ENCODE measurements around the gene PPM1J.

The PPM1J gene

GRCh38 chr1:112689196-112689841, 25.8 kb downstream of the PPM1J start:
- no peak for DNase-seq
- Histone ChIP-seq H3K9ac (ENCODE audit: low read length) (no peak overlapping the region), H2AFZ (ENCODE audit: low read length) (no peak overlapping the region), H3F3A (ENCODE audit: insufficient read depth, low read length) (no peaks in the 10 kb centered on the region), H3K4me2 (ENCODE audit: low read depth, low read length) (no peak overlapping the region), H3K27me3 (replicated peaks; ENCODE audit: insufficient read depth, low read length) (no peaks in the 10 kb centered on the region), H3K36me3 (replicated peaks; ENCODE audit: insufficient read depth, low read length) (no peaks in the 10 kb centered on the region), H4K20me1 (ENCODE audit: insufficient read depth, low read length) (no peaks in the 10 kb centered on the region), H3K4me1 (ENCODE audit: low read length) (no peaks in the 10 kb centered on the region), H3K79me2 (ENCODE audit: low read length) (no peaks in the 10 kb centered on the region), H3K27ac (ENCODE audit: low read length) (no peak overlapping the region), H3K4me3 (ENCODE audit: low read length) (no peak overlapping the region), H3K9me3 (replicated peaks; ENCODE audit: insufficient read depth, low read length) (no peaks in the 10 kb centered on the region), H3K9me2 (replicated peaks; ENCODE audit: insufficient read depth, low read length) (no peaks in the 10 kb centered on the region)
- TF ChIP-seq EZH2 (optimal IDR thresholded peaks at IDR 0.05; ENCODE audit: low read depth, low read length) (no peak), EZH2phosphoT487 (IDR thresholded peaks at IDR 0.05; ENCODE audit: low read length) (no peak), CTCF (IDR thresholded peaks at IDR 0.05; ENCODE audit: low read length) (no peak)

- Histone ChIP-seq H3K36me3 (replicated peaks; ENCODE audit: insufficient read depth, low read length) (no peaks in the 10 kb centered on the region), H3K27ac (ENCODE audit: low read length) (no peak overlapping the region)
These were observed 26.3 kb downstream of the PPM1J start for GRCh38 chr1:112688781-112689193.

GRCh38 chr1:112687785-112688496, 27.2 kb downstream of the PPM1J start:
- Histone ChIP-seq H3K4me1 (ENCODE audit: low read length) (no peaks in the 10 kb centered on the region), H3K9me2 (replicated peaks; ENCODE audit: insufficient read depth, low read length) (no peaks in the 10 kb centered on the region), H4K20me1 (ENCODE audit: insufficient read depth, low read length) (no peaks in the 10 kb centered on the region), H3K4me3 (ENCODE audit: low read length) (no peak overlapping the region), H3K4me2 (ENCODE audit: low read depth, low read length) (no peak overlapping the region), H3K9me3 (replicated peaks; ENCODE audit: insufficient read depth, low read length) (no peaks in the 10 kb centered on the region), H3K27ac (ENCODE audit: low read length) (no peak overlapping the region), H3K79me2 (ENCODE audit: low read length) (no peaks in the 10 kb centered on the region), H2AFZ (ENCODE audit: low read length) (no peak overlapping the region), H3K36me3 (replicated peaks; ENCODE audit: insufficient read depth, low read length) (no peaks in the 10 kb centered on the region), H3K9ac (ENCODE audit: low read length) (no peak overlapping the region), H3F3A (ENCODE audit: insufficient read depth, low read length) (no peaks in the 10 kb centered on the region), H3K27me3 (replicated peaks; ENCODE audit: insufficient read depth, low read length) (no peaks in the 10 kb centered on the region)
- DNase-seq, result no peak
- TF ChIP-seq EZH2phosphoT487 (IDR thresholded peaks at IDR 0.05; ENCODE audit: low read length), result no peak
- TF ChIP-seq EZH2 (optimal IDR thresholded peaks at IDR 0.05; ENCODE audit: low read depth, low read length), result no peak
- TF ChIP-seq CTCF (IDR thresholded peaks at IDR 0.05; ENCODE audit: low read length), result no peak

More at GRCh38 chr1:112688781-112689193, 26.3 kb downstream of the PPM1J start:
- no peaks in the 10 kb centered on the region for H3K9me3 ChIP-seq (replicated peaks; ENCODE audit: insufficient read depth, low read length)
- H3K79me2 ChIP-seq (ENCODE audit: low read length), result no peaks in the 10 kb centered on the region
- no peak for DNase-seq
- no peak overlapping the region for H3K4me2 ChIP-seq (ENCODE audit: low read depth, low read length)
- no peaks in the 10 kb centered on the region for H3F3A ChIP-seq (ENCODE audit: insufficient read depth, low read length)
- H3K27me3 ChIP-seq (replicated peaks; ENCODE audit: insufficient read depth, low read length), result no peaks in the 10 kb centered on the region
- H3K4me3 ChIP-seq (ENCODE audit: low read length), result no peak overlapping the region
- no peak overlapping the region for H3K9ac ChIP-seq (ENCODE audit: low read length)
- H3K9me2 ChIP-seq (replicated peaks; ENCODE audit: insufficient read depth, low read length), result no peaks in the 10 kb centered on the region
- H2AFZ ChIP-seq (ENCODE audit: low read length), result no peak overlapping the region
- TF ChIP-seq CTCF (IDR thresholded peaks at IDR 0.05; ENCODE audit: low read length), result no peak
- no peak for TF ChIP-seq EZH2phosphoT487 (IDR thresholded peaks at IDR 0.05; ENCODE audit: low read length)
- no peak for TF ChIP-seq EZH2 (optimal IDR thresholded peaks at IDR 0.05; ENCODE audit: low read depth, low read length)
- H3K4me1 ChIP-seq (ENCODE audit: low read length), result no peaks in the 10 kb centered on the region
- no peaks in the 10 kb centered on the region for H4K20me1 ChIP-seq (ENCODE audit: insufficient read depth, low read length)
